ENCODE measurements around the gene KANSL1L.
A peak's percentile ranks its signal among the peaks of the same experiment; 100 is the strongest.

The KANSL1L gene

DNA sequence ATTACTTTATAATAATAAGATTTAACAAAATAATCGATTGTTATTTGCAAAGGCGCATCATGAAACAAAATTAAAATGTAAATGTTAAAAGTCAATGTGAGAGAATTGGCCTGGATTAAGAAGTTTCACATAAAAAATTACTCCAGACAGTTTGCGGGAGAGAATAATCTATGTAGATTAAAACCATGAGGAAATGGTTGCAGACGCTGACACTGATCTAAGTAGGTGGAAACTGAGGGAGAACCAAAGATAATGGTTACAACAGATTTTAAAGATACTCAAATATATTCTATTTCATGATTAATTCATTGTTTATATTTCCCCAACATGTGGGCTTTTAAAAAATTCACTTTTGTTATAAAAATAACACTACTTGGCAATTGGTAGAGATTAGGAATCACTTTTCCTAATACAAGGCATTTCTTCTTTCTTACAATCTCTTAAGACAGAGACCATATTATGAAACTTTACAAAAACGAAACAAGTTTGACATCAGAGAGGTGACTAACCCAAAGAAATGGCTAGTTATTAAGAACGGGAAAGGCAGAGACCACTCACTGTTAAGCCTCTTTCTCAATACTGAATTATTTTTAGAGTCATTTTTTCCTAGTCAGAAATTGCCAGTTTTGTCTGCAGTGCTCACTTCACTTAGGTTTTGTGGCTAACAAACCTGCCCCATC, 1.6 kb downstream of the KANSL1L start:
- Histone ChIP-seq H3K27ac (peak overlapping the region; percentile 94), H3K36me3 (ENCODE audit: insufficient read depth, low read length) (no peaks in the 10 kb centered on the region), H3K4me3 (peak overlapping the region; percentile 95), H3K9ac (ENCODE audit: insufficient read length) (peak overlapping the region; percentile 85), H3K9me3 (ENCODE audit: low read depth, low read length) (no peaks in the 10 kb centered on the region)
- no peak for DNase-seq (ENCODE audit: low read depth, low spot score)
- no peak for TF ChIP-seq EZH2 (IDR thresholded peaks at IDR 0.05)

DNA sequence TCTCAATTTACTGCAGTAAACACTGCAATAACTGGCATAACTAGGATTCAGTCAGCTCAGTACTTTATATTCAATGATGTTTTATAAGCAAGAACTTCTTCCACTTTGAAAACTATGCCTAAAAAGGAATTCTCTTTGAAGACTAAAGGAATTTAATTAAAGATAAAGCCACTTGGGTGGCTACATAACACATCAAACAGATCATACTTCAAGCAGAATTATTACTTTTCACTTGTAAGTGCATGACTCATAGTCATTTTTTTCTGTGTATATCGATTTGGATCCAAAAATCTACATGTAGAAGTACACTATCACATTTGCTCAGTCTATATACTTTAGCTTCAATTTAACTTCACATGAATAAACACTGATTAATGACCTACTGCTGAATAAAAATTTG, 4.0 kb downstream of the KANSL1L start:
- Histone ChIP-seq H3K27ac (peak overlapping the region; percentile 82), H3K4me3 (peak overlapping the region; percentile 67), H3K36me3 (ENCODE audit: insufficient read depth, low read length) (peaks cover 6% of the 10 kb centered on the region; the same call in 1 of the 2 replicates), H3K9me3 (ENCODE audit: low read depth, low read length) (peaks cover 3% of the 10 kb centered on the region; the same call in 1 of the 2 replicates), H3K9ac (ENCODE audit: insufficient read length) (peak overlapping the region; percentile 63)
- TF ChIP-seq FOXP2 (optimal IDR thresholded peaks at IDR 0.05; ENCODE audit: control extremely low read depth, extremely low read length, insufficient read depth) (no peak), POLR2AphosphoS5 (IDR thresholded peaks at IDR 0.05; ENCODE audit: borderline replicate concordance, low read depth, low read length) (no peak), EZH2 (IDR thresholded peaks at IDR 0.05) (no peak)
- DNase-seq (ENCODE audit: low read depth, low spot score): no peak

DNA sequence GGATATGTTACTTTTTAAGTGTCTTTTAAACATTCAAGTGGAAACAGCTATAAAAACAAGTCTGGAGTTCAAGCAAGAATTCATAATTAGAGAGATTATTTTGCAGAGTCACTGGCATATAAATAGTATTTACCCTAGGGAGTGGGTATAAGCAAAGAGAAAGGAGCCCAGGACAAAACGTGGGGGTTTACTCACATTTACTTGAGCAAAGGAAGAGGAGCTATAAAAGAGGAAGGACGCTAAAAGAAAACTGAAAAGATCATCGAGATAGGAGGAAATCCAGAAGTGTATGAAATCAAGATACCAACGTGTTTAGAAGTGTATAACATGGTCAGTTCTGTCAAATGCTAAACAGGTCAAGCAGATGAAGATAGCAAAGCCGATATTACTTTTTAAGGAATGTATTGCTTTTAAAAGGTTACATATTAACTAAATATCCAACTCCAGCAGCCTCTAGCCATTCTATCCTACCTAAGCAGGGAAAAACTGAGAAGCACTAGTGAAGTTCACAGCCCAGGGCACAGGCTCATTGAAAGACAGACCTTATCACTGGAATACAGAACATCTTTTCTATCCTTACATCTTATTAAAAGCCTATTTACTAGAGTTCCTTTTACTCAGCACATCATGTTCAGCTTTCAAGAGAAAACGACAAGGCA, 8.6 kb downstream of the KANSL1L start:
- no peak overlapping the region for H3K4me3 ChIP-seq
- DNase-seq (ENCODE audit: low read depth, low spot score): no peak

DNA sequence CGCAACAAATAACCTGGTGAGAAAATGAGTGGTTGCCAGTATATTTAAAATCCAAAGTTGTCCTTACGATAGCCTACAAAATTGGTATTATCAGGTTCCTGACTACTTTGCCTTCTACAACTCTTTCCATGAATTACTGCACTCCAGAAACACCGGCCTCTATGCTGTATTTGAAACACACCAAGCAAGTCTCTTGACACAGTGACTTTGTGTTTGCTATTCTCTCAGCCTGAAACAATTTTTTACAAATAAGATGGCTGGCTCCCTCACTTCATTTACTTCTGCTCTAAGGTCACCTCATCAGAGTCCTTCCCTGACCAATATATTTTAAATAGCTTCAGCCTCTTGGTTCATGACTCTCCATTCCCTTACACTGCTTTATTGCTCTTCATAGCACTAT, 12.2 kb downstream of the KANSL1L start:
- TF ChIP-seq FOXP2 (optimal IDR thresholded peaks at IDR 0.05; ENCODE audit: control extremely low read depth, extremely low read length, insufficient read depth): no peak
- Histone ChIP-seq H3K9ac (ENCODE audit: insufficient read length) (no peak overlapping the region), H3K9me3 (ENCODE audit: low read depth, low read length) (no peaks in the 10 kb centered on the region), H3K36me3 (ENCODE audit: insufficient read depth, low read length) (peaks cover 28% of the 10 kb centered on the region), H3K27ac (no peak overlapping the region), H3K4me3 (no peak overlapping the region)
- no peak for DNase-seq (ENCODE audit: low read depth, low spot score)

More for the DNA sequence above, 8.6 kb downstream of the KANSL1L start:
- no peak overlapping the region for H3K9ac ChIP-seq (ENCODE audit: insufficient read length)
- peaks cover 12% of the 10 kb centered on the region for H3K36me3 ChIP-seq (ENCODE audit: insufficient read depth, low read length)
- peaks cover 3% of the 10 kb centered on the region; the same call in 1 of the 2 replicates for H3K9me3 ChIP-seq (ENCODE audit: low read depth, low read length)
- H3K27ac ChIP-seq: peak overlapping the region; percentile 47
- TF ChIP-seq FOXP2 (optimal IDR thresholded peaks at IDR 0.05; ENCODE audit: control extremely low read depth, extremely low read length, insufficient read depth): no peak

DNA sequence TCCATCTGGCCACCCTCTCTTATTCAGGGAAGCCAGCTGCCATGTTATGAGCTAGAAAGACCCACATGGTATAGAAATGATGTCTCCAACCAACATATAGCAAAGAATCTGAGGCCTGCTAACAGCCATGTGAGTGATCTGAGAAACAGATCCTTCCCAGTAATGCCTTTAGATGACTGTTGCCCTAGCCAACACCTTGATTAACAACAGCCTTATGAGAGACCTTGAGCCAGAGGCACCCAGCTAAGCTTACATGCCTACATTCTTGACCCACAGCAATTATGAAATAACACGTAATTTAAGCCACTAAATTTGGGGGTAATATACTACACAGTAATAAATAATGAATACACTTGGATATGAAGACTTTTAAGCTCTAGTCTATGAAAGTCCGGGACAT, 13.0 kb downstream of the KANSL1L start:
- H3K9ac ChIP-seq (ENCODE audit: insufficient read length): no peak overlapping the region
- TF ChIP-seq EZH2 (IDR thresholded peaks at IDR 0.05): no peak
- TF ChIP-seq FOXP2 (optimal IDR thresholded peaks at IDR 0.05; ENCODE audit: control extremely low read depth, extremely low read length, insufficient read depth): no peak
- TF ChIP-seq POLR2AphosphoS5 (IDR thresholded peaks at IDR 0.05; ENCODE audit: borderline replicate concordance, low read depth, low read length): no peak
- H3K4me3 ChIP-seq: no peak overlapping the region
- H3K9me3 ChIP-seq (ENCODE audit: low read depth, low read length): no peaks in the 10 kb centered on the region
- no peak overlapping the region for H3K27ac ChIP-seq
- DNase-seq (ENCODE audit: low read depth, low spot score): no peak
- peaks cover 35% of the 10 kb centered on the region for H3K36me3 ChIP-seq (ENCODE audit: insufficient read depth, low read length)

DNA sequence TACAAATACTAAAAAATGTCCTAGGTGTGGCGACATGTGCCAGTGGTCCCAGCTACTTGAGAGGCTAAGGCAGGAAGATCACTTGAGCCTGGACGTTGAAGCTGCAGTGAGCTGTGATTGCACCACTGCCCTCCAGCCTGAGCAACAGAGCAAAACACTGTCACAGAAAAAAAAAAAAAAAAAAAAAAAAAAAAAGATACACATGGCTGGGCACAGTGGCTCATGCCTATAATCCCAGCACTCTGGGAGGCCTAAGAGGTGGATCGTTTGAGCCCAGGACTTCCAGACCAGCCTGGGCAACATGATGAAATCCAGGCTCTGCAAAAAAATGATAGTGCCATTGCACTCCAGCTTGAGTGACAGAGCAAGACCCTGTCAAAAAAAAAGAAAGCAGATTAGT, 13.7 kb downstream of the KANSL1L start:
- H3K27ac ChIP-seq: no peak overlapping the region
- no peak overlapping the region for H3K4me3 ChIP-seq
- H3K36me3 ChIP-seq (ENCODE audit: insufficient read depth, low read length): peaks cover 35% of the 10 kb centered on the region
- H3K9me3 ChIP-seq (ENCODE audit: low read depth, low read length): no peaks in the 10 kb centered on the region
- H3K9ac ChIP-seq (ENCODE audit: insufficient read length): no peak overlapping the region
- DNase-seq (ENCODE audit: low read depth, low spot score): no peak
- TF ChIP-seq POLR2AphosphoS5 (IDR thresholded peaks at IDR 0.05; ENCODE audit: borderline replicate concordance, low read depth, low read length) (no peak), EZH2 (IDR thresholded peaks at IDR 0.05) (no peak), FOXP2 (optimal IDR thresholded peaks at IDR 0.05; ENCODE audit: control extremely low read depth, extremely low read length, insufficient read depth) (no peak)

DNA sequence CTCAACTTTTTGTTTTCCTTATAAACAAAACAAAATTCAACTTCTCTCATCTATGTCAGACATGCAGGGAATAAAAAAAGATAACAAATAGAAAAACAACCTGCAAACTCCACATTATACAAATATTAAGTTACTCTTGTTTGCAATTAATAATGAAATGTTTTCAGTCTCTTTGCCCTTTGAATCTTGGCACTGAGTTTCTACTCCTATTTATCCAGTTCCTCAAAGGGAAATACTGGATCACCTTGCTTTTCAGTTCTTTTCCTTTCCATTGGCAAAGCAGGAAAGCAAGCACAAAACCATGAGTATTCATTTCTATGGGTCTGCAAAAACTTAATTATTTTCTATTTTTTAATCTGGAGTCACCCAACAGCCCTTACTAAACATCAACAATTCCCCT, 23.6 kb downstream of the KANSL1L start:
- Histone ChIP-seq H3K36me3 (ENCODE audit: insufficient read depth, low read length) (peaks cover 67% of the 10 kb centered on the region), H3K9me3 (ENCODE audit: low read depth, low read length) (no peaks in the 10 kb centered on the region), H3K9ac (ENCODE audit: insufficient read length) (no peak overlapping the region), H3K27ac (no peak overlapping the region), H3K4me3 (no peak overlapping the region)
- DNase-seq (ENCODE audit: low read depth, low spot score): no peak
- TF ChIP-seq EZH2 (IDR thresholded peaks at IDR 0.05) (no peak), FOXP2 (optimal IDR thresholded peaks at IDR 0.05; ENCODE audit: control extremely low read depth, extremely low read length, insufficient read depth) (no peak), POLR2AphosphoS5 (IDR thresholded peaks at IDR 0.05; ENCODE audit: borderline replicate concordance, low read depth, low read length) (no peak)

DNA sequence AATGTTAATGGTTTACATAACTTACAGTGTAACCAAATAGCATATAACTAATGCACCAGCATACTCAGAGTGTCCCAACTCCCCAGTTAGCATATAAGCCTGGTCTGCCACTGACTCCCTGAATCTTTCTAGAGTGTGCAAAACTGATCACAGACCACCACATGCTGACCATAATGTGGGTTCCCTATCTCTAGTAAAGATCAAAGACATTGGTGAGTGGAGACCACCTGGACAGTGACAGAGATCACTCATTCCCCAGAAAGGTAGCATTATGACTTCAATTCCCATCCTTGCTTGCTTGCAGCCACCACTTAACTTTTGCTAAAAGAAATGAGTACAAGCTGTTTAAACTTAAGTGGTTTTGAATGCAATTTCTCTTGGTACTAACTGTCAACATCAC, 39.0 kb downstream of the KANSL1L start:
- no peak for TF ChIP-seq EZH2 (IDR thresholded peaks at IDR 0.05)
- no peak for DNase-seq (ENCODE audit: low read depth, low spot score)
- Histone ChIP-seq H3K9ac (ENCODE audit: insufficient read length) (no peak overlapping the region), H3K9me3 (ENCODE audit: low read depth, low read length) (no peaks in the 10 kb centered on the region), H3K4me3 (no peak overlapping the region), H3K36me3 (ENCODE audit: insufficient read depth, low read length) (peaks cover 6% of the 10 kb centered on the region), H3K27ac (no peak overlapping the region)

DNA sequence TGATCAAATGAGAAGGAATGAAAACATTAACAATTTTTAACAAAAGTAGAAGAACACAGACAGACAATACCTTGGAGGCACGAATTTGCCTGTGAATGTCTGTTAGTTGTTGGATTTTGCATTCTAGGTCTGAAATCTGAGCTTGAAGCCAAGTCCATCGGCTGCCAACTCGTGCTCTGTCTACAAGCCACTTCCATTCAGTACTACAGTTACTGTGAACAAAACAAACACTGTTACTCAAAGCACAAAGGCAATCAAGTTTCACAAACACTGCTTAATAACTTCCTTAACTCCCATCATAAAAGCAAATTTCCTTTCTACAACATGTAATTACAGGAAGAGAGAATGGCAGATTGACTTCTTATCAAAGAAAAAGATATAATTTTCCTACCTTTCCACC, 42.2 kb downstream of the KANSL1L start:
- Histone ChIP-seq H3K9me3 (ENCODE audit: low read depth, low read length) (no peaks in the 10 kb centered on the region), H3K27ac (no peak overlapping the region), H3K4me3 (no peak overlapping the region), H3K9ac (ENCODE audit: insufficient read length) (no peak overlapping the region), H3K36me3 (ENCODE audit: insufficient read depth, low read length) (peaks cover 15% of the 10 kb centered on the region)
- no peak for DNase-seq (ENCODE audit: low read depth, low spot score)
- no peak for TF ChIP-seq EZH2 (IDR thresholded peaks at IDR 0.05)
- no peak for TF ChIP-seq POLR2AphosphoS5 (IDR thresholded peaks at IDR 0.05; ENCODE audit: borderline replicate concordance, low read depth, low read length)

Data from SK-N-MC (cell line).